Measurements from ENCODE around the gene KDM1B. TPM values are rescaled to one million over a fixed set of nuclear protein-coding genes. Genes with fewer than 3 reads are reported as not detected.

Gene KDM1B
- total and polyA plus RNA-seq, 8 donors: 2.6 to 11.9 (median 6.5) TPM

DNA sequence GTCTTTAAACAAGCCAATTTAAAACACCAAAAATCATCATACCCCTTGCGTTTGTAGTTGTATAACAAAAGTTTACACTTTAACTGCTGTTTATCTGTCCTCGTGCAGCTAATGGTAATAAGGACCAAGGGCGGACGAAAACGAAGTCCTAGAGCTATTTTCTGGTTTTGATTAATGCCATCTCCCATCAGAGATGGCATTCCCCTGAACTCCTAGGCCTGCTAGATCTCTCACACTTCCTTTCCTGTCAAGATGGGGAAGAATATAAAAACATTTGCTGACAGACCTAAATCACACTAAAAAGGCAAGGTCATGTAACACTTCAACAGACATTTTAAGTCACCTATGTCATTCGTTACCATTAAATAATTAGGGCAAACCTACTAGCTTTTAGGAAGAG, 99.6 kb downstream of the KDM1B start:
- DNase-seq: no peak
- TF ChIP-seq, protein P1, sequence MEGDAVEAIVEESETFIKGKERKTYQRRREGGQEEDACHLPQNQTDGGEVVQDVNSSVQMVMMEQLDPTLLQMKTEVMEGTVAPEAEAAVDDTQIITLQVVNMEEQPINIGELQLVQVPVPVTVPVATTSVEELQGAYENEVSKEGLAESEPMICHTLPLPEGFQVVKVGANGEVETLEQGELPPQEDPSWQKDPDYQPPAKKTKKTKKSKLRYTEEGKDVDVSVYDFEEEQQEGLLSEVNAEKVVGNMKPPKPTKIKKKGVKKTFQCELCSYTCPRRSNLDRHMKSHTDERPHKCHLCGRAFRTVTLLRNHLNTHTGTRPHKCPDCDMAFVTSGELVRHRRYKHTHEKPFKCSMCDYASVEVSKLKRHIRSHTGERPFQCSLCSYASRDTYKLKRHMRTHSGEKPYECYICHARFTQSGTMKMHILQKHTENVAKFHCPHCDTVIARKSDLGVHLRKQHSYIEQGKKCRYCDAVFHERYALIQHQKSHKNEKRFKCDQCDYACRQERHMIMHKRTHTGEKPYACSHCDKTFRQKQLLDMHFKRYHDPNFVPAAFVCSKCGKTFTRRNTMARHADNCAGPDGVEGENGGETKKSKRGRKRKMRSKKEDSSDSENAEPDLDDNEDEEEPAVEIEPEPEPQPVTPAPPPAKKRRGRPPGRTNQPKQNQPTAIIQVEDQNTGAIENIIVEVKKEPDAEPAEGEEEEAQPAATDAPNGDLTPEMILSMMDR (IDR thresholded peaks at IDR 0.05): no peak
- Histone ChIP-seq H3K27ac (no peak overlapping the region), H3K36me3 (peaks cover 0 to 47% (median 18%) of the 10 kb centered on the region in 3 donors), H3K4me1 (no peaks in the 10 kb centered on the region), H3K27me3 (no peaks in the 10 kb centered on the region), H3K9me3 (no peaks in the 10 kb centered on the region), H3K4me3 (no peak overlapping the region)
- ATAC-seq: no peak
- intact Hi-C loops (cut with DNase I): no loop called here
- no peak for FAIRE-seq
- 90% methylated on average over 6 of the region's 6 CpGs for WGBS, 2 donors

DNA sequence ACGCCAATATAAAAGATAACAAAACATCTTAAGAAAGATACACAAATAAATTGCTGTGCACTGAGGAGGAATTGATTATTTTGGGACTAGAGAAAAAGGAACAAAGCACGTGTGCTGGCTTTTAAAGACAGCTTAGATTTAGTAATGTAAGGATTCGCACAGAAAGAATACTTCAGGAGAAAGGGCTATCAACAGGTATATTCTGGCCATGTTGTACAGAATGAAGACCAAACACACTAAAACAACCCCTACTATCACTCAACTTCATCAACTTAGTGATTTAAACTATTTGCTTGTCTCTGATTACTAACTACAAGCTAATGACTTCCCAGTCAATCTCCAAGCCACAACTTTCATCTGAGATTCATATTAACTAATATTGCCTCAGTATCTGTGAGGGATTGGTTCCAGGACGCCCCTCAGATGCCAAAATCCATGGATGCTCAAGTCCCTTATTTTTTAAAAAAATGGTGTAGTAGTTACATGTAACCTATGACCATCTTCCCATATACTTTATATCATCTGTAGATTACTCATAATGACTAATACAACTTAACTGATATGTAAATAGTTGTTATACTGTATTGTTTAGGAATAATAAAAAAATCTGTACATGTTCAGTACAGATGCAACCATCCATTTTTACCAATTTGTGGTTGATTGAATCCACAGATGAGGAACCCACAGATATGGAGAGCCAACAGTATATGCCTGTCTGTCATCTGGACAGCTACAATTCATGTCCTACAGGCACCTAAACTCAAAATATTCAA, 104.6 kb downstream of the KDM1B start:
- H3K4me3 ChIP-seq: no peak overlapping the region
- ATAC-seq (no peak), DNase-seq (no peak), FAIRE-seq (no peak)
- no peaks in the 10 kb centered on the region for H3K27me3 ChIP-seq
- H3K9me3 ChIP-seq: no peaks in the 10 kb centered on the region
- TF ChIP-seq, protein P1 (IDR thresholded peaks at IDR 0.05): no peak
- intact Hi-C loops (cut with DNase I): no loop called here
- no peak overlapping the region for H3K27ac ChIP-seq
- 84 to 94% methylated on average over 4 of the region's 4 CpGs for WGBS, 2 donors
- peaks cover 0 to 24% (median 18%) of the 10 kb centered on the region in 3 donors for H3K36me3 ChIP-seq
- H3K4me1 ChIP-seq: peaks cover 3 to 10% (median 4%) of the 10 kb centered on the region in 3 donors

DNA sequence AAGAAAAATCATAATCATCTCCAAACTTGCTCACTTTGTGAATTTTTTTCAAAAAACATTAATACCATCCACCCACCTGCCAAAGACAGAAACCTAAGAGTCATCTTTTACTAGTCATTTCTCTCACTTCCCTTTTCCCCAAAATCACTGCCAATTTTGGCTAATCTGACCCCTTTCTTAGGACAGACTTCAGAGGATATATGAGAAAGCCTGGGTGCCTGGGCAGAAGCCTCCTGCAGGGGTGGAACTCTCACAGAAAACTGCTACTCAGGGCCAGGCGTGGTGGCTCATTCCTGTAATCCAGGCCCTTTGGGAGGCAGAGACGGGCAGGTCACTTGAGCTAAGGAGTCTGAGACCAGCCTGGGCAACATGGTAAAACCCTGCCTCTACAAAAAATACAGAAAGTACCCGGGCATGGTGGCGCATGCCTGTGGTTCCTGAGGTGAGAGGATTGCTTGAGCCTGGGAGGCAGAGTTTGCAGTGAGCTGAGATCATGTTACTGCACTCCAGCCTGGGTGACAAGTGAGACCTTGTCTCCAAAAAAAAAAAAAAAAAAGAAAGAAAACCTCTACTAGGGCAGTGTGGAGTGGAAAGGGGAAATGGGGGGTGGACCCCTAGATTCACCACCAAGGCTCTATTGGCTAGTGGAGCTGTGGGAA, 105.4 kb downstream of the KDM1B start:
- no peak overlapping the region for H3K27ac ChIP-seq
- 72 to 74% methylated on average over 4 of the region's 4 CpGs for WGBS, 2 donors
- H3K4me3 ChIP-seq: no peak overlapping the region
- FAIRE-seq: no peak
- no peaks in the 10 kb centered on the region for H3K27me3 ChIP-seq
- no peak for ATAC-seq
- peaks cover 3 to 10% (median 4%) of the 10 kb centered on the region in 3 donors for H3K4me1 ChIP-seq
- no peak for DNase-seq
- H3K9me3 ChIP-seq: no peaks in the 10 kb centered on the region
- H3K36me3 ChIP-seq: peaks cover 0 to 17% (median 11%) of the 10 kb centered on the region in 3 donors
- TF ChIP-seq, protein P1 (IDR thresholded peaks at IDR 0.05): no peak
- intact Hi-C loops (cut with DNase I): no loop called here

DNA sequence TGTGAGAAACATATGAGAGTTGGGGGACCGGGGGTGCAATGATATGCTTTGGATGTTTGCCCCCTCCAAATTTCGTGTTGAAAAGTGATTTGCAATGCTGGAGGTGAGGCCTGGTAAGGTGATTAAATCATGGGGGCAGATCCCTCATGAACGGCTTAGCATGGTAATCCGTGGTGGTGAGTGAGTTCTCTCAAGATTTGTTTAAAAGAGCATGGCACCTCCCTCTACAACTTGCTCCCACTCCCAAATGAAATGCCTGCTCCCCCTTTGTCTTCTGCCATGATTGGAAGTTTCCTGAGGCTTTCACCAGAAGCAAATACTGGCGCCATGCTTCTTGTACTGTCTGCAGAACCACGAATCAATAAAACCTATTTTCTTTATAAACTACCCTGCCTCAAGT, 106.7 kb downstream of the KDM1B start:
- TF ChIP-seq, protein P1 (IDR thresholded peaks at IDR 0.05): no peak
- no peak for FAIRE-seq
- Histone ChIP-seq H3K9me3 (no peaks in the 10 kb centered on the region), H3K4me1 (peaks cover 3 to 10% (median 4%) of the 10 kb centered on the region in 3 donors), H3K4me3 (no peak overlapping the region), H3K27ac (no peak overlapping the region), H3K36me3 (peaks cover 0 to 10% (median 6%) of the 10 kb centered on the region in 3 donors), H3K27me3 (no peaks in the 10 kb centered on the region)
- ATAC-seq: no peak
- no peak for DNase-seq
- intact Hi-C loops (cut with DNase I): no loop called here
- WGBS, 2 donors: 78 to 82% methylated on average over 6 of the region's 6 CpGs
